Measurements from ENCODE around the gene GCSH.

GCSH gene

GRCh38 chr16:81136390-81137335 lies 40.5 kb upstream of the GCSH start:
- ChIA-PET POLR2A (no interaction called here), CTCF (interaction anchor here (1.1 kb wide), 1 partner anchor 68 kb away, joined by 3 read pairs; no protein-coding TSS in a partner anchor)
- no peak for DNase-seq (ENCODE audit: extremely low spot score)
- TF ChIP-seq, protein P1, sequence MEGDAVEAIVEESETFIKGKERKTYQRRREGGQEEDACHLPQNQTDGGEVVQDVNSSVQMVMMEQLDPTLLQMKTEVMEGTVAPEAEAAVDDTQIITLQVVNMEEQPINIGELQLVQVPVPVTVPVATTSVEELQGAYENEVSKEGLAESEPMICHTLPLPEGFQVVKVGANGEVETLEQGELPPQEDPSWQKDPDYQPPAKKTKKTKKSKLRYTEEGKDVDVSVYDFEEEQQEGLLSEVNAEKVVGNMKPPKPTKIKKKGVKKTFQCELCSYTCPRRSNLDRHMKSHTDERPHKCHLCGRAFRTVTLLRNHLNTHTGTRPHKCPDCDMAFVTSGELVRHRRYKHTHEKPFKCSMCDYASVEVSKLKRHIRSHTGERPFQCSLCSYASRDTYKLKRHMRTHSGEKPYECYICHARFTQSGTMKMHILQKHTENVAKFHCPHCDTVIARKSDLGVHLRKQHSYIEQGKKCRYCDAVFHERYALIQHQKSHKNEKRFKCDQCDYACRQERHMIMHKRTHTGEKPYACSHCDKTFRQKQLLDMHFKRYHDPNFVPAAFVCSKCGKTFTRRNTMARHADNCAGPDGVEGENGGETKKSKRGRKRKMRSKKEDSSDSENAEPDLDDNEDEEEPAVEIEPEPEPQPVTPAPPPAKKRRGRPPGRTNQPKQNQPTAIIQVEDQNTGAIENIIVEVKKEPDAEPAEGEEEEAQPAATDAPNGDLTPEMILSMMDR (IDR thresholded peaks at IDR 0.05; ENCODE audit: control extremely low read depth, extremely low read depth, low read depth, missing control alignments) = no peak

DNA sequence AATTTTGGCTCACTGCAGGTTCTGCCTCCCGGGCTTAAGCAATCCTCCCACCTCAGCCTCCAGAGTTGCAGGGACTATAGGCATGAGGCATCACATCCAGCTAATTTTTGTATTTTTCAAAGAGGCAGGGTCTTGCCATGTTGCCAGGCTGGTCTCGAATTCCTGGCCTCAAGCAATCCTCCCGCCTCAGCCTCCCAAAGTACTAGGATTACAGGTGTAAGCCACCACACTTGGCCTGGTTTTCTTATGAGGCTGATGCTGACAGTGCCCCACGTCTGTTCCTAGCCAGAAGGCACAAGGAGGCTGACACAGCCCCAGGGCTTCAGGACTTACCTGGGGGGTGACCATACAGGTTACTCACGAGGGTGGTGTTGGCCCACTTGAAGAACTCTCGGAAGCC lies 33.9 kb upstream of the GCSH start:
- ChIA-PET POLR2A (no interaction called here), CTCF (no interaction called here)
- no peak for DNase-seq (ENCODE audit: extremely low spot score)
- TF ChIP-seq, protein P1 (IDR thresholded peaks at IDR 0.05; ENCODE audit: control extremely low read depth, extremely low read depth, low read depth, missing control alignments) = no peak

- ChIA-PET CTCF (no interaction called here), POLR2A (no interaction called here)
- TF ChIP-seq, protein P1 (IDR thresholded peaks at IDR 0.05; ENCODE audit: control extremely low read depth, extremely low read depth, low read depth, missing control alignments) = no peak
- no peak for DNase-seq (ENCODE audit: extremely low spot score)
These were observed 32.7 kb upstream of the GCSH start for GRCh38 chr16:81128726-81129524.

DNA sequence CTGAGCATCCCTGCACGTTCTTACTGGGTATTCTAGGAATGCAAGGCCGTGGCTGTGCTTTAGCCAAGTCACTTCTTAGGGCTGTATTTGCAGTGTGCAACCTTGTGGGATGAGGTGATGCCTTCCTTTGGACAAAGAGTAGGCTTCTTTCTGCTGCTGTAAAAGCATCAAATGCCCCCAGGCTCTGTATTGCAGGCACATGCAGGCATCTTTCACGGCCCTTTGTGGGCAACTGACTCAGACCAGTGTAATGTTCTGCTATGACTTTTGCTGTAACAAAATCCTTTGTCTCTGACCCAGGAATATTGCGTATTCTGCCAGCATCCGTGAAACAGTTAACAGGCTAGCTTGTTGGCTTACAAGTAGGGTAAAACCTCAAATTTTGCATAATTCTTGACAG lies 30.9 kb upstream of the GCSH start:
- ChIA-PET POLR2A (no interaction called here), CTCF (no interaction called here)
- TF ChIP-seq, protein P1 (IDR thresholded peaks at IDR 0.05; ENCODE audit: control extremely low read depth, extremely low read depth, low read depth, missing control alignments) = no peak
- no peak for DNase-seq (ENCODE audit: extremely low spot score)

GRCh38 chr16:81123092-81123852 lies 27.1 kb upstream of the GCSH start:
- TF ChIP-seq, protein P1 (IDR thresholded peaks at IDR 0.05; ENCODE audit: control extremely low read depth, extremely low read depth, low read depth, missing control alignments) = no peak
- ChIA-PET CTCF (interaction anchor here (0.7 kb wide), 1 partner anchor 18 kb away, joined by 3 read pairs; no protein-coding TSS in a partner anchor), POLR2A (no interaction called here)
- no peak for DNase-seq (ENCODE audit: extremely low spot score)

DNA sequence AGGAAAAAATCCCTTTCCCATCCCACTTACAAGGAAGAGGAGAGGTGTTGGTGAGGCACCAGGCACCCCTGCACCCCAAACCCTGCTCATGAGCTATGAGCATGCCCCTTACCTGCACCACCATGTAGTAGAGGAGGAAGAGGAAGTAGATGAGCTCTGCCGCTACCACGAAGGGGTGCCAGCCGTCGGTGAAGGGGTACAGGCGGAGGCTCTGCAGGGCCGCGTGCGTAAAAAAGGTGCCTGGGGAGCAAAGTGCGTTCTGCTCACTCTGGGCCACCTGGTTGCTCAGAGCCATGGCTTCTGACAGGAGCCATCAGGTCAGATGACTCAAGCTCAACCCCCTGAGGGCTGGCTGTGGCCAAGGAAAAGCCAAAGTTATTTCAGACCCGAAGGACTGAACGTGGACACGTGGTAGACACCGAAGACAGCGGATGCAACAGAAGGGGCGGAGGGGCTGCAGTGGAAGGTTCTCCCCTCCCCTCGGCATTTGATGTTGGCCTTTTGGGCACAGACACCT lies 25.3 kb upstream of the GCSH start:
- DNase-seq (ENCODE audit: extremely low spot score) = no peak
- TF ChIP-seq, protein P1 (IDR thresholded peaks at IDR 0.05; ENCODE audit: control extremely low read depth, extremely low read depth, low read depth, missing control alignments) = no peak
- CTCF ChIA-PET = no interaction called here
- POLR2A ChIA-PET = no interaction called here

Data from GM10248 (cell line).